Inferior parietal cortex (tissue), 1 donor: Measurements from ENCODE around the gene MDP1.
"Not testable (repeated sequence)": the region's sequence is repeated elsewhere in the genome, so short reads cannot be mapped to it uniquely, and the experiment has no call there.

Experiments used
- DNase-seq: peaks from one replicate; pipeline ENCODE4 v3.0.0-alpha.2; 2016; ENCODE audit errors: extremely low spot score

MDP1 gene

GRCh38 chr14:24251880-24252288 is 36.0 kb upstream of the MDP1 start:
- no peak for DNase-seq

GRCh38 chr14:24250354-24250753 is 34.5 kb upstream of the MDP1 start:
- no peak for DNase-seq

GRCh38 chr14:24249230-24250021 is 33.6 kb upstream of the MDP1 start:
- DNase-seq: no peak

GRCh38 chr14:24247422-24247821 is 31.6 kb upstream of the MDP1 start:
- no peak for DNase-seq

- no peak for DNase-seq
Measured at GRCh38 chr14:24246765-24247212, 30.9 kb upstream of the MDP1 start.

- DNase-seq: not testable (repeated sequence)
Measured at GRCh38 chr14:24245350-24245749, 29.5 kb upstream of the MDP1 start.

GRCh38 chr14:24243336-24243836 is 27.5 kb upstream of the MDP1 start:
- DNase-seq: peak; percentile 5

GRCh38 chr14:24241829-24242443 is 26.1 kb upstream of the MDP1 start:
- DNase-seq: no peak

GRCh38 chr14:24240110-24240918 is 24.4 kb upstream of the MDP1 start:
- no peak for DNase-seq

GRCh38 chr14:24238527-24239037 is 22.7 kb upstream of the MDP1 start:
- DNase-seq: no peak

- DNase-seq: no peak
Measured at GRCh38 chr14:24238123-24238522, 22.3 kb upstream of the MDP1 start.

- DNase-seq: no peak
Measured at GRCh38 chr14:24237463-24237955, 21.6 kb upstream of the MDP1 start.

- no peak for DNase-seq
Measured at GRCh38 chr14:24236689-24237462, 21.0 kb upstream of the MDP1 start.

- no peak for DNase-seq
Measured at GRCh38 chr14:24235804-24236688, 20.2 kb upstream of the MDP1 start.

- no peak for DNase-seq
Measured at GRCh38 chr14:24234095-24235005, 18.5 kb upstream of the MDP1 start.

GRCh38 chr14:24233538-24233866 is 17.6 kb upstream of the MDP1 start:
- DNase-seq: no peak

GRCh38 chr14:24232645-24233537 is 17.0 kb upstream of the MDP1 start, which contains the start of gene GMPR2:
Gene GMPR2, plus strand, starts transcription at chr14:24232929. Its CDS starts 325 bp downstream, at chr14:24233254.
- DNase-seq: no peak

GRCh38 chr14:24232121-24232644 is 16.3 kb upstream of the MDP1 start, which contains the start of gene NEDD8:
Gene NEDD8, minus strand, starts transcription at chr14:24232367. Its CDS starts 100 bp downstream, at chr14:24232267.
- DNase-seq: peak; percentile 93
